GM23338 (cell line): Measurements from ENCODE around the gene HDAC10. TPM values are rescaled to one million over a fixed set of nuclear protein-coding genes. Genes with fewer than 3 reads are reported as not detected.

ENCODE experiments used
- ATAC-seq: fragments of 200-7000 bp; cut with Tn5 transposase; 3 replicates; pipeline ENCODE4 v1.9.1; 2020
- DNase-seq: peaks from one replicate; pipeline ENCODE4 v3.0.0-alpha.2; 2015; ENCODE audit warnings: low spot score
- H2AFZ ChIP-seq: fragments of 200-600 bp; sonication (generic); 2 replicates; pipeline ENCODE4 v1.8.0; 2016; ENCODE audit warnings: antibody characterized with exemption, mild to moderate bottlenecking, moderate library complexity
- H3F3A ChIP-seq: fragments of 200-600 bp; sonication (generic); replicated peaks from 2 replicates; pipeline ENCODE4 v1.8.0; 2017; ENCODE audit warnings: antibody characterized with exemption, mixed run types, low read depth
- H3K27ac ChIP-seq: fragments of 200-600 bp; sonication (generic); 2 replicates; pipeline ENCODE4 v1.6.1; 2016; ENCODE audit warnings: low read depth
- H3K27me3 ChIP-seq: fragments of 200-600 bp; sonication (generic); 2 replicates; pipeline ENCODE4 v1.8.0; 2016; ENCODE audit warnings: mild to moderate bottlenecking, mixed run types, moderate library complexity; ENCODE audit not compliant: insufficient read depth
- H3K36me3 ChIP-seq: fragments of 200-600 bp; sonication (generic); 2 replicates; pipeline ENCODE4 v1.8.0; 2016; ENCODE audit warnings: mild to moderate bottlenecking; ENCODE audit not compliant: insufficient read depth
- H3K4me1 ChIP-seq: fragments of 200-600 bp; sonication (generic); 2 replicates; pipeline ENCODE4 v1.8.0; 2016; ENCODE audit warnings: mild to moderate bottlenecking, moderate library complexity; ENCODE audit not compliant: insufficient read depth
- H3K4me2 ChIP-seq: fragments of 200-600 bp; sonication (generic); 2 replicates; pipeline ENCODE4 v1.7.1; 2017; ENCODE audit warnings: mixed run types
- H3K4me3 ChIP-seq: fragments of 200-600 bp; sonication (generic); 2 replicates; pipeline ENCODE4 v1.6.1; 2016; ENCODE audit warnings: mixed run types
- H3K79me2 ChIP-seq: fragments of 200-600 bp; sonication (generic); replicated peaks from 2 replicates; pipeline ENCODE4 v1.8.0; 2017; ENCODE audit warnings: mild to moderate bottlenecking; ENCODE audit not compliant: insufficient read depth
- H3K9me2 ChIP-seq: fragments of 200-600 bp; sonication (generic); 2 replicates; pipeline ENCODE4 v1.8.0; 2017; ENCODE audit not compliant: insufficient read depth
- H4K20me1 ChIP-seq: fragments of 200-600 bp; sonication (generic); replicated peaks from 2 replicates; pipeline ENCODE4 v1.8.0; 2017; ENCODE audit warnings: mild to moderate bottlenecking; ENCODE audit not compliant: insufficient read depth
- H3K27ac Mint-ChIP-seq: 2 replicates; pipeline ENCODE4 v1.8.0; 2020; ENCODE audit warnings: inconsistent platforms, mild to moderate bottlenecking, moderate library complexity, mixed read lengths
- H3K27me3 Mint-ChIP-seq: 3 replicates; pipeline ENCODE4 v1.8.0; 2022; ENCODE audit warnings: low read depth, mild to moderate bottlenecking, moderate library complexity, mixed read lengths, inconsistent platforms; ENCODE audit not compliant: insufficient read depth, poor library complexity
- H3K36me3 Mint-ChIP-seq: 3 replicates; pipeline ENCODE4 v1.8.0; 2021; ENCODE audit warnings: low read depth, mild to moderate bottlenecking, inconsistent platforms, moderate library complexity, mixed read lengths
- H3K4me1 Mint-ChIP-seq: 3 replicates; pipeline ENCODE4 v1.8.0; 2020; ENCODE audit warnings: mild to moderate bottlenecking, inconsistent platforms, mixed read lengths
- H3K4me3 Mint-ChIP-seq: 3 replicates; pipeline ENCODE4 v1.8.0; 2021; ENCODE audit warnings: moderate library complexity, mild to moderate bottlenecking, inconsistent platforms, mixed read lengths
- H3K9me3 Mint-ChIP-seq: 3 replicates; pipeline ENCODE4 v1.8.0; 2020; ENCODE audit warnings: moderate library complexity, mild to moderate bottlenecking, inconsistent platforms, mixed read lengths
- CREB1 ChIP-seq: fragments of 250-450 bp; sonication (Bioruptor Pico); IDR thresholded peaks from 2 replicates; pipeline ENCODE4 v1.5.0; 2020; ENCODE audit warnings: low read depth, mild to moderate bottlenecking, moderate library complexity
- CTCF ChIP-seq, 2 experiments: fragments of 200-600 bp in 1 of 2; sonication (generic) in 1 of 2; conservative IDR thresholded peaks; 2 replicates each; pipeline versions ENCODE4 v1.5.1 to v1.6.1; 2016 to 2017; ENCODE audit warnings: antibody characterized with exemption in 2 of 2, low read depth in 2 of 2, mild to moderate bottlenecking in 2 of 2, moderate library complexity in 1 of 2
- ETS1 ChIP-seq: IDR thresholded peaks from 2 replicates; pipeline ENCODE4 v1.6.1; 2016; ENCODE audit warnings: antibody characterized with exemption
- EZH2phosphoT487 ChIP-seq: fragments of 200-600 bp; sonication (generic); IDR thresholded peaks from one replicate; pipeline ENCODE4 v1.8.1; 2018; ENCODE audit warnings: antibody characterized with exemption; ENCODE audit not compliant: unreplicated experiment
- NANOG ChIP-seq: IDR thresholded peaks from 2 replicates; pipeline ENCODE4 v1.6.1; 2016; ENCODE audit warnings: antibody characterized with exemption, borderline replicate concordance
- REST ChIP-seq: IDR thresholded peaks from one replicate; pipeline ENCODE4 v1.6.1; 2018; ENCODE audit warnings: antibody characterized with exemption; ENCODE audit not compliant: unreplicated experiment
- STAT1 ChIP-seq: IDR thresholded peaks from one replicate; pipeline ENCODE4 v1.6.1; 2016; ENCODE audit warnings: antibody characterized with exemption; ENCODE audit not compliant: unreplicated experiment
- ZNF331 ChIP-seq: fragments of 250-450 bp; sonication (Bioruptor Pico); IDR thresholded peaks from 2 replicates; pipeline ENCODE4 v1.5.0; 2020; ENCODE audit warnings: low read depth, mild to moderate bottlenecking, moderate library complexity
- polyA plus RNA-seq: library from polyadenylated mRNA; unstranded; fragments of >200 nt; fragmentation: Nextera tagmentation; extraction: Ambion mirVana; gene quantifications from 2 replicates; pipeline ENCODE4 v1.2.1, GENCODE V29; 2016
- total RNA-seq: library from RNA; depleted of rRNA; stranded (reverse); fragments of >200 nt; shearing (Covaris generic); gene quantifications from 2 replicates; pipeline ENCODE4 v1.2.3, GENCODE V29; 2014

HDAC10 gene
- total and polyA plus RNA-seq, 2 experiments from 2014 or later, result 4.1 to 41.9 TPM

GRCh38 chr22:50222508-50222907, 28.6 kb downstream of the HDAC10 start (continued):
- TF ChIP-seq REST (no peak), NANOG (no peak), STAT1 (no peak), ETS1 (no peak), ZNF331 (CRISPR knock-in tag) (no peak), CREB1 (CRISPR knock-in tag) (no peak)

- no peaks in the 10 kb centered on the region for H3K36me3 ChIP-seq
- TF ChIP-seq STAT1 (no peak), CTCF (conservative IDR thresholded peaks at IDR 0.05; ENCODE audit: low read depth in 2 of 2) (peak in 1 of 2 experiments; percentile 54; a peak in 2 of 4 replicates), CREB1 (CRISPR knock-in tag) (no peak), EZH2phosphoT487 (no peak), REST (no peak)
- no peaks in the 10 kb centered on the region for H3K9me2 ChIP-seq
- H3K36me3 Mint-ChIP-seq, result peaks cover 53% of the 10 kb centered on the region
- H3K27me3 ChIP-seq, result no peaks in the 10 kb centered on the region
- H4K20me1 ChIP-seq, result peaks cover 5% of the 10 kb centered on the region; the same call in 1 of the 2 replicates
- no peak overlapping the region for H3K27ac ChIP-seq
- H3K27ac Mint-ChIP-seq, result no peak overlapping the region
- H3K4me3 ChIP-seq, result no peak overlapping the region
- no peak overlapping the region for H2AFZ ChIP-seq
- H3F3A ChIP-seq, result no peaks in the 10 kb centered on the region
- peaks cover 2% of the 10 kb centered on the region; the same call in 1 of the 3 replicates for H3K4me1 Mint-ChIP-seq
- H3K9me3 Mint-ChIP-seq, result no peaks in the 10 kb centered on the region
- H3K4me3 Mint-ChIP-seq, result no peak overlapping the region
- H3K4me1 ChIP-seq, result no peaks in the 10 kb centered on the region; the same call in 1 of the 2 replicates
- ATAC-seq (peak; percentile 13), DNase-seq (no peak)
- H3K4me2 ChIP-seq, result no peak overlapping the region
- no peaks in the 10 kb centered on the region for H3K79me2 ChIP-seq
- H3K27me3 Mint-ChIP-seq, result peaks cover 7% of the 10 kb centered on the region
Observed at GRCh38 chr22:50221410-50222300, 29.4 kb downstream of the HDAC10 start.
